Smooth muscle cell (in vitro differentiated cells): ENCODE data around the gene GAN. TPM values are rescaled to one million over a fixed set of nuclear protein-coding genes. Genes with fewer than 3 reads are reported as not detected.
A peak's percentile ranks its signal among the peaks of the same experiment; 100 is the strongest.

ENCODE experiments used
- DNase-seq: peaks from one replicate; lab custom pipeline; 2025; ENCODE audit not compliant: unreplicated experiment; lab: John Stamatoyannopoulos, UW
- H2AFZ ChIP-seq: fragments of 200-600 bp; sonication (generic); 2 replicates; pipeline ENCODE4 v1.6.0; 2016; ENCODE audit warnings: antibody characterized with exemption, low read depth, mild to moderate bottlenecking
- H3F3A ChIP-seq: fragments of 200-600 bp; sonication (generic); 2 replicates; pipeline ENCODE4 v1.6.0; 2017; ENCODE audit warnings: antibody characterized with exemption, low read depth
- H3K27ac ChIP-seq: fragments of 200-600 bp; sonication (generic); 2 replicates; pipeline ENCODE4 v1.5.1; 2016; ENCODE audit warnings: low read depth, mild to moderate bottlenecking
- H3K27me3 ChIP-seq: fragments of 200-600 bp; sonication (generic); 2 replicates; pipeline ENCODE4 v1.6.1; 2016; ENCODE audit warnings: low read depth, mild to moderate bottlenecking
- H3K36me3 ChIP-seq: fragments of 200-600 bp; sonication (generic); 2 replicates; pipeline ENCODE4 v1.5.1; 2016; ENCODE audit warnings: low read depth
- H3K4me1 ChIP-seq: fragments of 200-600 bp; sonication (generic); 2 replicates; pipeline ENCODE4 v1.5.1; 2016; ENCODE audit warnings: low read depth
- H3K4me2 ChIP-seq: fragments of 200-600 bp; sonication (generic); 2 replicates; pipeline ENCODE4 v1.6.0; 2016; ENCODE audit warnings: mild to moderate bottlenecking
- H3K4me3 ChIP-seq: fragments of 200-600 bp; sonication (generic); 2 replicates; pipeline ENCODE4 v1.5.1; 2016; ENCODE audit warnings: mild to moderate bottlenecking
- H3K79me2 ChIP-seq: fragments of 200-600 bp; sonication (generic); 2 replicates; pipeline ENCODE4 v1.6.0; 2016; ENCODE audit warnings: low read depth, mild to moderate bottlenecking
- H3K9ac ChIP-seq: fragments of 200-600 bp; sonication (generic); 2 replicates; pipeline ENCODE4 v1.6.0; 2016; ENCODE audit warnings: low read depth
- H3K9me3 ChIP-seq: fragments of 200-600 bp; sonication (generic); replicated peaks from 2 replicates; pipeline ENCODE4 v1.5.1; 2016; ENCODE audit warnings: low read depth
- H4K20me1 ChIP-seq: fragments of 200-600 bp; sonication (generic); 2 replicates; pipeline ENCODE4 v1.6.0; 2016; ENCODE audit warnings: low read depth
- CTCF ChIP-seq: fragments of 200-600 bp; sonication (generic); IDR thresholded peaks from 2 replicates; pipeline ENCODE4 v1.5.1; 2017; ENCODE audit warnings: borderline replicate concordance, mild to moderate bottlenecking, antibody characterized with exemption; ENCODE audit not compliant: insufficient read depth, poor library complexity, severe bottlenecking
- WGBS: methylation state at CpG from one replicate; pipeline ENCODE4 v1.1.7; 2016; ENCODE audit warnings: low lambda C conversion rate; 5-methylcytosine and 5-hydroxymethylcytosine counted together
- polyA plus RNA-seq: library from polyadenylated mRNA; unstranded; fragments of >200 nt; fragmentation: Nextera tagmentation; extraction: Ambion mirVana; gene quantifications from 2 replicates; pipeline ENCODE4 v1.2.1, GENCODE V29; 2016
- total RNA-seq: library from RNA; depleted of rRNA; stranded (reverse); fragments of >200 nt; gene quantifications from 2 replicates; pipeline ENCODE4 v1.2.3, GENCODE V29; 2014

GAN gene
- total and polyA plus RNA-seq, 2 experiments from 2014 or later: 1.2 to 14.6 TPM

GRCh38 chr16:81275064-81275532 is 39.7 kb upstream of the GAN start:
- Histone ChIP-seq H3F3A (no peaks in the 10 kb centered on the region), H3K4me3 (no peak overlapping the region), H3K4me1 (no peaks in the 10 kb centered on the region), H3K79me2 (no peaks in the 10 kb centered on the region), H3K9me3 (no peaks in the 10 kb centered on the region), H3K27me3 (no peaks in the 10 kb centered on the region), H3K4me2 (no peak overlapping the region), H2AFZ (no peak overlapping the region), H4K20me1 (no peaks in the 10 kb centered on the region), H3K9ac (no peak overlapping the region), H3K27ac (no peak overlapping the region), H3K36me3 (no peaks in the 10 kb centered on the region)
- WGBS: 88% methylated on average over 9 of the region's 9 CpGs
- no peak for TF ChIP-seq CTCF
- no peak for DNase-seq

GRCh38 chr16:81275795-81276194 is 39.0 kb upstream of the GAN start:
- no peaks in the 10 kb centered on the region for H3F3A ChIP-seq
- H3K9ac ChIP-seq: no peak overlapping the region
- TF ChIP-seq CTCF: no peak
- DNase-seq: no peak
- no peak overlapping the region for H3K4me2 ChIP-seq
- H3K36me3 ChIP-seq: no peaks in the 10 kb centered on the region
- no peaks in the 10 kb centered on the region for H3K4me1 ChIP-seq
- no peaks in the 10 kb centered on the region for H4K20me1 ChIP-seq
- H3K4me3 ChIP-seq: no peak overlapping the region
- H3K27me3 ChIP-seq: no peaks in the 10 kb centered on the region
- no peak overlapping the region for H3K27ac ChIP-seq
- 92% methylated on average over 9 of the region's 9 CpGs for WGBS
- H3K9me3 ChIP-seq: no peaks in the 10 kb centered on the region
- H2AFZ ChIP-seq: no peak overlapping the region
- no peaks in the 10 kb centered on the region for H3K79me2 ChIP-seq

GRCh38 chr16:81276323-81276722 is 38.4 kb upstream of the GAN start:
- H2AFZ ChIP-seq: no peak overlapping the region
- no peak for TF ChIP-seq CTCF
- no peaks in the 10 kb centered on the region for H3F3A ChIP-seq
- H3K79me2 ChIP-seq: no peaks in the 10 kb centered on the region
- H3K9me3 ChIP-seq: no peaks in the 10 kb centered on the region
- DNase-seq: no peak
- WGBS: 88% methylated on average over 3 of the region's 3 CpGs
- H3K4me3 ChIP-seq: no peak overlapping the region
- no peaks in the 10 kb centered on the region for H3K27me3 ChIP-seq
- no peak overlapping the region for H3K4me2 ChIP-seq
- no peaks in the 10 kb centered on the region for H4K20me1 ChIP-seq
- no peak overlapping the region for H3K9ac ChIP-seq
- H3K4me1 ChIP-seq: no peaks in the 10 kb centered on the region
- no peaks in the 10 kb centered on the region for H3K36me3 ChIP-seq
- no peak overlapping the region for H3K27ac ChIP-seq

GRCh38 chr16:81277541-81278080 is 37.2 kb upstream of the GAN start:
- H3K9me3 ChIP-seq: no peaks in the 10 kb centered on the region
- no peak overlapping the region for H2AFZ ChIP-seq
- H4K20me1 ChIP-seq: no peaks in the 10 kb centered on the region
- H3K27me3 ChIP-seq: no peaks in the 10 kb centered on the region
- H3K4me2 ChIP-seq: no peak overlapping the region
- DNase-seq: no peak
- 82% methylated on average over 6 of the region's 6 CpGs for WGBS
- no peaks in the 10 kb centered on the region for H3F3A ChIP-seq
- H3K79me2 ChIP-seq: no peaks in the 10 kb centered on the region
- no peak overlapping the region for H3K9ac ChIP-seq
- peak overlapping the region; percentile 39 for H3K27ac ChIP-seq
- TF ChIP-seq CTCF: no peak
- H3K4me3 ChIP-seq: no peak overlapping the region
- H3K4me1 ChIP-seq: no peaks in the 10 kb centered on the region
- H3K36me3 ChIP-seq: no peaks in the 10 kb centered on the region
